GM23248 (cell line): ENCODE data around the gene EFEMP1.

Source experiments
- EZH2 ChIP-seq: fragments of 200-600 bp; sonication (generic); IDR thresholded peaks from 2 replicates; pipeline ENCODE4 v1.6.1; 2018; ENCODE audit warnings: antibody characterized with exemption, mild to moderate bottlenecking; ENCODE audit not compliant: insufficient read depth, poor library complexity, severe bottlenecking
- EZH2phosphoT487 ChIP-seq: fragments of 200-600 bp; sonication (generic); IDR thresholded peaks from 2 replicates; pipeline ENCODE4 v1.6.1; 2018; ENCODE audit warnings: antibody characterized with exemption, moderate library complexity, mild to moderate bottlenecking, low read depth; ENCODE audit not compliant: insufficient read depth

- TF ChIP-seq EZH2 (no peak), EZH2phosphoT487 (no peak)
Measured at GRCh38 chr2:55958756-55959155, 35.2 kb upstream of the EFEMP1 start.
